CD4-positive, CD25-positive, alpha-beta regulatory T cell (primary cell): Measurements from ENCODE around the gene MNAT1. TPM values are rescaled to one million over a fixed set of nuclear protein-coding genes. Genes with fewer than 3 reads are reported as not detected.

Experiments used
- ATAC-seq, 2 donors: fragments of 150-1000 bp; cut with Tn5 transposase; one replicate each; pipeline ENCODE4 v1.10.0; 2021; ENCODE audit warnings: low read depth in 2 of 2, moderate number of reproducible peaks in 2 of 2, moderate library complexity in 1 of 2
- DNase-seq, 3 donors: peaks; one replicate each; pipeline versions ENCODE4 v3.0.0 to v3.0.0-alpha.2; 2012 to 2022; ENCODE audit warnings: mixed read lengths in 1 of 3
- H3K27ac ChIP-seq: one replicate; pipeline ENCODE4 v1.7.0; 2013; ENCODE audit warnings: mild to moderate bottlenecking, low read length; ENCODE audit not compliant: insufficient read depth, poor library complexity, severe bottlenecking
- H3K27me3 ChIP-seq: one replicate; pipeline ENCODE4 v1.7.0; 2013; ENCODE audit warnings: low read length; ENCODE audit not compliant: control insufficient read depth, insufficient read depth
- H3K36me3 ChIP-seq: one replicate; pipeline ENCODE4 v1.7.0; 2013; ENCODE audit warnings: mild to moderate bottlenecking, low read length, moderate library complexity; ENCODE audit not compliant: control insufficient read depth, insufficient read depth
- H3K4me1 ChIP-seq: 2 replicates; pipeline ENCODE4 v1.7.0; 2013; ENCODE audit warnings: mild to moderate bottlenecking, low read length; ENCODE audit not compliant: insufficient read depth, control insufficient read depth, poor library complexity, severe bottlenecking
- H3K4me3 ChIP-seq: one replicate; pipeline ENCODE4 v1.7.0; 2013; ENCODE audit warnings: low read depth, mild to moderate bottlenecking, low read length, moderate library complexity
- H3K9me3 ChIP-seq, 2 experiments: 1 replicate in 1 of 2; 2 replicates in 1 of 2; pipeline ENCODE4 v1.7.0; 2013; ENCODE audit warnings: low read length in 2 of 2, mild to moderate bottlenecking in 1 of 2, moderate library complexity in 1 of 2; ENCODE audit not compliant: control insufficient read depth in 2 of 2
- H3K27ac Mint-ChIP-seq, 3 donors: one replicate each; pipeline ENCODE4 v1.8.0; 2020 to 2022; ENCODE audit warnings: mild to moderate bottlenecking in 3 of 3, mixed read lengths in 3 of 3, moderate library complexity in 2 of 3
- H3K27me3 Mint-ChIP-seq: one replicate; pipeline ENCODE4 v1.8.0; 2022; ENCODE audit warnings: mild to moderate bottlenecking, mixed read lengths
- H3K36me3 Mint-ChIP-seq: one replicate; pipeline ENCODE4 v1.8.0; 2020; ENCODE audit warnings: mixed read lengths
- H3K4me1 Mint-ChIP-seq, 4 donors: one replicate each; pipeline ENCODE4 v1.8.0; 2020 to 2022; ENCODE audit warnings: mixed read lengths in 4 of 4, mild to moderate bottlenecking in 1 of 4
- H3K4me3 Mint-ChIP-seq, 4 donors: one replicate each; pipeline ENCODE4 v1.8.0; 2020 to 2022; ENCODE audit warnings: mild to moderate bottlenecking in 4 of 4, mixed read lengths in 4 of 4, moderate library complexity in 3 of 4
- H3K9me3 Mint-ChIP-seq, 7 donors: one replicate each; pipeline ENCODE4 v1.8.0; 2020 to 2022; ENCODE audit warnings: mixed read lengths in 7 of 7, mild to moderate bottlenecking in 3 of 7, moderate library complexity in 2 of 7
- polyA plus RNA-seq, 4 donors: library from polyadenylated mRNA; unstranded; fragments of 300-500 nt; fragmentation: Illumina TruSeq; gene quantifications; one replicate each; pipeline ENCODE4 v1.2.3, GENCODE V29; 2021
- total RNA-seq: library from RNA; stranded (reverse); gene quantifications from one replicate; pipeline ENCODE4 v1.2.3, GENCODE V29; 2022

MNAT1 gene
- total RNA-seq, result 17.0 TPM
- 10 to 100 TPM; 12.6 to 22.0 (median 14.5) TPM for polyA plus RNA-seq

GRCh38 chr14:60734465-60735242 lies at the start of gene MNAT1:
MNAT1 (plus strand) TSS chr14:60734761; CDS start chr14:60734863, 102 bp downstream.
- Mint-ChIP-seq H3K4me1 (peaks cover 19 to 38% (median 26%) of the 10 kb centered on the region in 4 donors), H3K27me3 (peaks cover 35% of the 10 kb centered on the region), H3K9me3 (peaks cover 0 to 3% (median 0%) of the 10 kb centered on the region in 7 donors), H3K27ac (peak within 1 kb of the TSS; percentile 92 to 98 (median 96)), H3K36me3 (no peaks in the 10 kb centered on the region), H3K4me3 (peak within 1 kb of the TSS; percentile 96 to 100 (median 98))
- Histone ChIP-seq H3K4me3 (peak within 1 kb of the TSS; percentile 96), H3K36me3 (no peaks in the 10 kb centered on the region), H3K9me3 (no peaks in the 10 kb centered on the region), H3K4me1 (peaks cover 20% of the 10 kb centered on the region), H3K27ac (no peak within 1 kb of the TSS), H3K27me3 (peaks cover 16% of the 10 kb centered on the region)
- ATAC-seq (peak; percentile 81 to 85), DNase-seq (peak; percentile 43 to 89 (median 73))

- Histone ChIP-seq H3K4me1 (no peaks in the 10 kb centered on the region), H3K27me3 (no peaks in the 10 kb centered on the region), H3K36me3 (no peaks in the 10 kb centered on the region), H3K4me3 (no peak overlapping the region), H3K9me3 (no peaks in the 10 kb centered on the region), H3K27ac (no peak overlapping the region)
- peaks cover 10% of the 10 kb centered on the region for H3K27me3 Mint-ChIP-seq
- no peak overlapping the region for H3K27ac Mint-ChIP-seq
- no peaks in the 10 kb centered on the region for H3K36me3 Mint-ChIP-seq
- no peak for ATAC-seq
- H3K9me3 Mint-ChIP-seq, result peaks cover 0 to 2% (median 0%) of the 10 kb centered on the region in 7 donors
- DNase-seq, result no peak
- no peak overlapping the region for H3K4me3 Mint-ChIP-seq
- H3K4me1 Mint-ChIP-seq, result no peaks in the 10 kb centered on the region
These were observed 47.7 kb upstream of the MNAT1 start for GRCh38 chr14:60686865-60687264.

GRCh38 chr14:60691383-60692113 lies 43.0 kb upstream of the MNAT1 start:
- DNase-seq (no peak), ATAC-seq (no peak)
- Mint-ChIP-seq H3K9me3 (peaks cover 0 to 2% (median 0%) of the 10 kb centered on the region in 7 donors), H3K27ac (no peak overlapping the region), H3K27me3 (peaks cover 5% of the 10 kb centered on the region), H3K4me1 (peaks cover 0 to 5% (median 0%) of the 10 kb centered on the region in 4 donors), H3K4me3 (no peak overlapping the region), H3K36me3 (no peaks in the 10 kb centered on the region)
- Histone ChIP-seq H3K27me3 (no peaks in the 10 kb centered on the region), H3K36me3 (no peaks in the 10 kb centered on the region), H3K4me1 (no peaks in the 10 kb centered on the region), H3K9me3 (no peaks in the 10 kb centered on the region), H3K27ac (no peak overlapping the region), H3K4me3 (no peak overlapping the region)

- ATAC-seq, result no peak
- Histone ChIP-seq H3K4me3 (no peak overlapping the region), H3K27me3 (no peaks in the 10 kb centered on the region), H3K27ac (no peak overlapping the region), H3K36me3 (no peaks in the 10 kb centered on the region), H3K9me3 (peaks cover 2% of the 10 kb centered on the region in 2 experiments), H3K4me1 (no peaks in the 10 kb centered on the region)
- H3K4me1 Mint-ChIP-seq, result peaks cover 0 to 5% (median 0%) of the 10 kb centered on the region in 4 donors
- DNase-seq, result no peak
- peaks cover 0 to 13% (median 2%) of the 10 kb centered on the region in 7 donors for H3K9me3 Mint-ChIP-seq
- H3K36me3 Mint-ChIP-seq, result no peaks in the 10 kb centered on the region
- no peak overlapping the region for H3K27ac Mint-ChIP-seq
- H3K4me3 Mint-ChIP-seq, result no peak overlapping the region
- peaks cover 23% of the 10 kb centered on the region for H3K27me3 Mint-ChIP-seq
These were observed 39.2 kb upstream of the MNAT1 start for GRCh38 chr14:60695327-60695726.

- no peak for ATAC-seq
- H3K4me3 ChIP-seq, result no peak overlapping the region
- Mint-ChIP-seq H3K9me3 (peaks cover 0 to 28% (median 4%) of the 10 kb centered on the region in 7 donors), H3K27me3 (peaks cover 28% of the 10 kb centered on the region), H3K27ac (no peak overlapping the region), H3K4me1 (no peaks in the 10 kb centered on the region), H3K36me3 (no peaks in the 10 kb centered on the region), H3K4me3 (no peak overlapping the region)
- no peaks in the 10 kb centered on the region for H3K4me1 ChIP-seq
- no peaks in the 10 kb centered on the region for H3K36me3 ChIP-seq
- no peak overlapping the region for H3K27ac ChIP-seq
- DNase-seq, result no peak
- no peaks in the 10 kb centered on the region for H3K27me3 ChIP-seq
- H3K9me3 ChIP-seq, result peaks cover 8 to 9% of the 10 kb centered on the region in 2 experiments
These were observed 34.0 kb upstream of the MNAT1 start for GRCh38 chr14:60700598-60700997.

DNA sequence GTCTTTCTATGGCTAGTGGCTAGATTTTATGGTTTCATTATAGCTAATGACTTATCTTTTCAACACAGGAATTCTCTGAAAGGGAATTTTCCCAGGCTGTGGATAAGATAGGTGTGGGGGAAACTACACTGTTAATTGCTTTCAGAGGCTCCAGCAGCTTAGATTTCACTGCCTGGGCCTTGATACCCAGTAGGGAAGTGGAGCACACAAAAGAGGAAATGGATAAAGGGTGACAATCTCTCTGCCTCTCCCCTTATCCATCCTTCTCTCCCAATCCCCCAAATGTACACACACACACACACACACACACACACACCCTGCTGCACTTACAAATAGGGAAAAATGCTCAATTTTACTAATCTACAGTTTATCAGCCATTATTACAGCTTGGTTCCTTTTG lies 29.5 kb upstream of the MNAT1 start:
- Mint-ChIP-seq H3K9me3 (peaks cover 0 to 17% (median 4%) of the 10 kb centered on the region in 7 donors), H3K36me3 (no peaks in the 10 kb centered on the region), H3K27me3 (peaks cover 32% of the 10 kb centered on the region), H3K27ac (no peak overlapping the region), H3K4me1 (no peaks in the 10 kb centered on the region), H3K4me3 (no peak overlapping the region)
- Histone ChIP-seq H3K36me3 (no peaks in the 10 kb centered on the region), H3K27ac (no peak overlapping the region), H3K27me3 (peaks cover 12% of the 10 kb centered on the region), H3K9me3 (peaks cover 8% of the 10 kb centered on the region in 2 experiments), H3K4me1 (no peaks in the 10 kb centered on the region), H3K4me3 (no peak overlapping the region)
- ATAC-seq (no peak), DNase-seq (no peak)

DNA sequence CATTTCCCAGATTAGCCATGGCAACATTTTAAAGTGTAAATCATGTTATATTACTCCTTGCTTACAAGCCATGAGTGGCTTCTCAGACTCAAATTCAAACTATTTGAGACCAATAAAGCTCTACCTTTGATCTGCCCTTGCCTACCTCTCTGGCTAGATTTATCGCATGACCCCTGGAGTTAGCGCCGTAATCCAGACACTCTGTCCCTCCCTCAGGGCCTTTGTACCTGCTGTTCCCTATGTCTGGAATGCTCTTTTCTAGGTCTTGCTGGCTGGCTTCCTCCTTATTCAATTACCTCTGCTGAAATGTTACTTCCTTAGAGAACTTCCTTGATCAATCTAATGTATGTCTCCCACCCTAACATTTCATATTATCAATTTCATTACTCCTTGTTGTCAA lies 26.7 kb upstream of the MNAT1 start:
- H3K4me3 Mint-ChIP-seq, result no peak overlapping the region
- Histone ChIP-seq H3K9me3 (no peaks in the 10 kb centered on the region), H3K36me3 (no peaks in the 10 kb centered on the region), H3K27ac (no peak overlapping the region), H3K4me1 (no peaks in the 10 kb centered on the region), H3K4me3 (no peak overlapping the region), H3K27me3 (peaks cover 18% of the 10 kb centered on the region)
- peaks cover 30% of the 10 kb centered on the region for H3K27me3 Mint-ChIP-seq
- DNase-seq (no peak), ATAC-seq (no peak)
- H3K9me3 Mint-ChIP-seq, result no peaks in the 10 kb centered on the region
- no peaks in the 10 kb centered on the region for H3K4me1 Mint-ChIP-seq
- H3K27ac Mint-ChIP-seq, result no peak overlapping the region
- H3K36me3 Mint-ChIP-seq, result no peaks in the 10 kb centered on the region
